ENCODE measurements around the gene HNRNPA3. TPM values are rescaled to one million over a fixed set of nuclear protein-coding genes. Genes with fewer than 3 reads are reported as not detected.

HNRNPA3 gene
- total RNA-seq, 1 donor from 2014 or later: 184 TPM

- H2AFZ ChIP-seq (ENCODE audit: low read depth, low read length): peak overlapping the region; percentile 43
- Mint-ChIP-seq H3K27me3 (ENCODE audit: low read depth, unreplicated experiment) (no peaks in the 10 kb centered on the region), H3K4me1 (ENCODE audit: low read depth, unreplicated experiment) (peaks cover 35% of the 10 kb centered on the region), H3K9me3 (ENCODE audit: unreplicated experiment) (peaks cover under 1% of the 10 kb centered on the region), H3K4me3 (ENCODE audit: unreplicated experiment) (no peak overlapping the region), H3K27ac (ENCODE audit: unreplicated experiment) (peak overlapping the region; percentile 94), H3K36me3 (ENCODE audit: low read depth, unreplicated experiment) (peaks cover 3% of the 10 kb centered on the region)
- peak overlapping the region; percentile 81 for H3K27ac ChIP-seq (ENCODE audit: low read depth, low read length)
- DNase-seq (ENCODE audit: low read depth) (peak; percentile 65), FAIRE-seq (peak; percentile 50)
- peak overlapping the region; percentile 83 for H3K9ac ChIP-seq (ENCODE audit: low read length)
- H3K36me3 ChIP-seq (ENCODE audit: insufficient read depth, low read length): no peaks in the 10 kb centered on the region
- no peak for TF ChIP-seq EZH2 (IDR thresholded peaks at IDR 0.05; ENCODE audit: insufficient read depth, low read length)
- no peak for TF ChIP-seq CTCF (IDR thresholded peaks at IDR 0.05; ENCODE audit: insufficient read depth, low read depth, low read length)
- no peaks in the 10 kb centered on the region for H4K20me1 ChIP-seq (ENCODE audit: insufficient read depth, low read length)
- peaks cover 36% of the 10 kb centered on the region for H3K4me1 ChIP-seq (ENCODE audit: insufficient read depth, low read length)
- H3K27me3 ChIP-seq (ENCODE audit: insufficient read depth, low read length): no peaks in the 10 kb centered on the region
- H3K4me3 ChIP-seq (ENCODE audit: insufficient read depth, low read depth, low read length): peak overlapping the region; percentile 55
- peak overlapping the region; percentile 88 for H3K4me2 ChIP-seq (ENCODE audit: low read length)
- no peaks in the 10 kb centered on the region for H3K9me3 ChIP-seq (ENCODE audit: insufficient read depth, low read depth, low read length)
- no peaks in the 10 kb centered on the region for H3K79me2 ChIP-seq (ENCODE audit: insufficient read depth, low read length)
Measured at GRCh38 chr2:177165721-177166711, 46.6 kb upstream of the HNRNPA3 start.

- no peaks in the 10 kb centered on the region for H4K20me1 ChIP-seq (ENCODE audit: insufficient read depth, low read length)
- Mint-ChIP-seq H3K4me1 (ENCODE audit: low read depth, unreplicated experiment) (peaks cover 47% of the 10 kb centered on the region), H3K4me3 (ENCODE audit: unreplicated experiment) (no peak overlapping the region), H3K27me3 (ENCODE audit: low read depth, unreplicated experiment) (no peaks in the 10 kb centered on the region), H3K36me3 (ENCODE audit: low read depth, unreplicated experiment) (peaks cover 3% of the 10 kb centered on the region), H3K9me3 (ENCODE audit: unreplicated experiment) (peaks cover 2% of the 10 kb centered on the region), H3K27ac (ENCODE audit: unreplicated experiment) (peak overlapping the region; percentile 74)
- DNase-seq (ENCODE audit: low read depth): no peak
- no peaks in the 10 kb centered on the region for H3K36me3 ChIP-seq (ENCODE audit: insufficient read depth, low read length)
- TF ChIP-seq CTCF (IDR thresholded peaks at IDR 0.05; ENCODE audit: insufficient read depth, low read depth, low read length): no peak
- TF ChIP-seq EZH2 (IDR thresholded peaks at IDR 0.05; ENCODE audit: insufficient read depth, low read length): no peak
- H3K27ac ChIP-seq (ENCODE audit: low read depth, low read length): no peak overlapping the region
- no peak for FAIRE-seq
- peaks cover 38% of the 10 kb centered on the region for H3K4me1 ChIP-seq (ENCODE audit: insufficient read depth, low read length)
- H3K79me2 ChIP-seq (ENCODE audit: insufficient read depth, low read length): no peaks in the 10 kb centered on the region
- no peak overlapping the region for H3K4me3 ChIP-seq (ENCODE audit: insufficient read depth, low read depth, low read length)
- H3K27me3 ChIP-seq (ENCODE audit: insufficient read depth, low read length): no peaks in the 10 kb centered on the region
- no peak overlapping the region for H2AFZ ChIP-seq (ENCODE audit: low read depth, low read length)
- no peak overlapping the region for H3K4me2 ChIP-seq (ENCODE audit: low read length)
- no peak overlapping the region for H3K9ac ChIP-seq (ENCODE audit: low read length)
- no peaks in the 10 kb centered on the region for H3K9me3 ChIP-seq (ENCODE audit: insufficient read depth, low read depth, low read length)
Measured at GRCh38 chr2:177169810-177170514, 42.6 kb upstream of the HNRNPA3 start.
